Measurements from ENCODE around the gene STAG3.
A peak's percentile ranks its signal among the peaks of the same experiment; 100 is the strongest.

DNA sequence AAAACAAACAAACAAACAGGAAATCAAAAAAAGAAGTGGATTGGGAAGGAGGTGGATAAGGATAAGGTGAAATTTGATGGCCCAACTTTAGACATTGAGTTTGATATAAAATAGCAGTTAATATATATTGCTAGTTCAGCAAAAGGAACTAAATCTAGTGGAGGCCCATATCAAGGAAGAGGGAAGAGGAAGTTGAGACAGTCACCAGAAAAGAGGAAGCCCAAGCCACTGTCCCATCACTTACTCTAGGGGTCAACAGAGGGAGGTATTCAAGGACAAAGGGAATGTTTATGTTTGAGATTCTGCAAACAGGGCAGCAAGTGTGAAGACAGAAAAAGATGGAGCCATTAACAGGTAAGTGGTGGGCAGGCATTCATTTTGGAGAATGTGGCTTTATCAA lies 25.3 kb upstream of the STAG3 start:
- TF ChIP-seq, protein P1, sequence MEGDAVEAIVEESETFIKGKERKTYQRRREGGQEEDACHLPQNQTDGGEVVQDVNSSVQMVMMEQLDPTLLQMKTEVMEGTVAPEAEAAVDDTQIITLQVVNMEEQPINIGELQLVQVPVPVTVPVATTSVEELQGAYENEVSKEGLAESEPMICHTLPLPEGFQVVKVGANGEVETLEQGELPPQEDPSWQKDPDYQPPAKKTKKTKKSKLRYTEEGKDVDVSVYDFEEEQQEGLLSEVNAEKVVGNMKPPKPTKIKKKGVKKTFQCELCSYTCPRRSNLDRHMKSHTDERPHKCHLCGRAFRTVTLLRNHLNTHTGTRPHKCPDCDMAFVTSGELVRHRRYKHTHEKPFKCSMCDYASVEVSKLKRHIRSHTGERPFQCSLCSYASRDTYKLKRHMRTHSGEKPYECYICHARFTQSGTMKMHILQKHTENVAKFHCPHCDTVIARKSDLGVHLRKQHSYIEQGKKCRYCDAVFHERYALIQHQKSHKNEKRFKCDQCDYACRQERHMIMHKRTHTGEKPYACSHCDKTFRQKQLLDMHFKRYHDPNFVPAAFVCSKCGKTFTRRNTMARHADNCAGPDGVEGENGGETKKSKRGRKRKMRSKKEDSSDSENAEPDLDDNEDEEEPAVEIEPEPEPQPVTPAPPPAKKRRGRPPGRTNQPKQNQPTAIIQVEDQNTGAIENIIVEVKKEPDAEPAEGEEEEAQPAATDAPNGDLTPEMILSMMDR (IDR thresholded peaks at IDR 0.05; ENCODE audit: low read depth, low read length), result peak; percentile 5; the same call in 1 of the 2 replicates
- TF ChIP-seq EZH2phosphoT487 (IDR thresholded peaks at IDR 0.05; ENCODE audit: low read depth), result no peak

Measured in OCI-LY3 (cell line).